GM19324 (cell line): ENCODE measurements around the gene FANCC.
A peak's percentile ranks its signal among the peaks of the same experiment; 100 is the strongest.

Experiments
- ATAC-seq: cut with Tn5 transposase; IDR thresholded peaks from one replicate; pipeline ENCODE4 v1.9.1; 2021; ENCODE audit warnings: mild to moderate bottlenecking, moderate library complexity; ENCODE audit not compliant: unreplicated experiment, low FRiP score

The FANCC gene, protein sequence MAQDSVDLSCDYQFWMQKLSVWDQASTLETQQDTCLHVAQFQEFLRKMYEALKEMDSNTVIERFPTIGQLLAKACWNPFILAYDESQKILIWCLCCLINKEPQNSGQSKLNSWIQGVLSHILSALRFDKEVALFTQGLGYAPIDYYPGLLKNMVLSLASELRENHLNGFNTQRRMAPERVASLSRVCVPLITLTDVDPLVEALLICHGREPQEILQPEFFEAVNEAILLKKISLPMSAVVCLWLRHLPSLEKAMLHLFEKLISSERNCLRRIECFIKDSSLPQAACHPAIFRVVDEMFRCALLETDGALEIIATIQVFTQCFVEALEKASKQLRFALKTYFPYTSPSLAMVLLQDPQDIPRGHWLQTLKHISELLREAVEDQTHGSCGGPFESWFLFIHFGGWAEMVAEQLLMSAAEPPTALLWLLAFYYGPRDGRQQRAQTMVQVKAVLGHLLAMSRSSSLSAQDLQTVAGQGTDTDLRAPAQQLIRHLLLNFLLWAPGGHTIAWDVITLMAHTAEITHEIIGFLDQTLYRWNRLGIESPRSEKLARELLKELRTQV

DNA sequence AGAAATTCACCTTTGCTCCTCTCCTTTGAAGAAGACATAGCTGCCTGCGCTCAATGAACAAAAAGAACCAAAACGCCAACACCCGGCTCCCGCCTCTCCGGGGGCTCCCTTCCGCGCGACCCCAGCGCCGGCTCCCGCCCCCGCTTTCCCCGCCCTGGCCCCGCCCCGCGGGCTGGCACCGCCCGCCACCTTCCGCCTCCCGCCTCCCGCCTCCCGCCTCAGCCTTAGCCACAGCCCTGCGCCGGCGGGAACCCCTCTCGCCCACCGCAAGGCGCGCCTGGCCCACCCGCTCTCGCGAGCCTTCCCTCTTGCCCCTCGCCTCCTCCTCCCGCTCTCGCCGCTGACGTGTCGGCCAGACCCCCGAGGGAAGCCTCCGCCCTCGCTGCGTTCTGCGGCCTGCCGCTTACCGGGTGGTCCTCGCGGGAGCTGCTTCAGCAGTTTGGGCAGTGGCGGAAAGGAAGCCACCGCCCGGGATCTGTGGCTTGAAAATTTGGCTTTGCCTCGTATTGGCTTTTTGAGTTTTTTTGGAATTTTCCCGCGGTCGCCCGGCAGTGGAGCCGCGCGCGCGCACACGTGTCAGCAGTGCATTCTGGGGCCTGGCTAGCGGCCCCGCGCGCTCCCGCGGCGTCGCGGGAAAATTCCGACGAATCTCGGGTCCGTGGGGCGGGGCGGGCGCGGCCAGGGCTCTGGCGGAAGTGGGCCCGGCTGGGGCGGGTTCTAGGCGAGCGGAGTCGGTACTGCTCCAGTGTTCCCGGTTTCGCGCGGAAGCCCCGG is at the start of gene FANCC:
TSS of gene FANCC (minus strand) at position 591 of the 774 bp plus-strand sequence. CDS start 68,418 bp downstream, outside the sequence.
- ATAC-seq = peak; percentile 80

DNA sequence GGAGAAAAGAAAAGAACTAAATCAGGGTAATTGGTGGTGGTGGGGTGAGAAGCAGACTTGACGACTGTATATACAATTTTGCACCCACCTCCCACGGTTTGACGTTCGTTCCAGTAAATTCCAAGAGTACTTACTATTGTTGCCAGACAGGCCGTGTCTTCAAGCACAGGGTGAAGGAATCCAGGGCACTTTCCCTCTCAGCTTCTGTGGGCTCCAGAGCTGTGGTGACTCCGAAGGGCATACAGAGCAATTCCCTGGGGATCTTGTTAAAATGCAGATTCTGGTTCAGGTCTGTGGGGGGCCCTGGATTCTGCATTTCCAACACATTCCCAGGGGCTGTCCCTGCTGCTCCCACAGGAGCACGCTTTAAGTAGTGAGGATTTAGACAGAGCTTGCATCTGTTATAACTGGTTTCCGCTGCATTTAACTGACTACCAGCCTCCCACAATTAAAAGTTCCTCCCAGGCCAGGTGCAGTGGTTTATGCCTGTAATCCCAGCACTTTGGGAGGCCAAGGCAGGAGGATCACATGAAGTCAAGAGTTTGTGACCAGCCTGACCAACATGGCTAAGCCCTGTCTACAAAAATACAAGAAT is 49.3 kb upstream of the FANCC start:
- no peak for ATAC-seq

DNA sequence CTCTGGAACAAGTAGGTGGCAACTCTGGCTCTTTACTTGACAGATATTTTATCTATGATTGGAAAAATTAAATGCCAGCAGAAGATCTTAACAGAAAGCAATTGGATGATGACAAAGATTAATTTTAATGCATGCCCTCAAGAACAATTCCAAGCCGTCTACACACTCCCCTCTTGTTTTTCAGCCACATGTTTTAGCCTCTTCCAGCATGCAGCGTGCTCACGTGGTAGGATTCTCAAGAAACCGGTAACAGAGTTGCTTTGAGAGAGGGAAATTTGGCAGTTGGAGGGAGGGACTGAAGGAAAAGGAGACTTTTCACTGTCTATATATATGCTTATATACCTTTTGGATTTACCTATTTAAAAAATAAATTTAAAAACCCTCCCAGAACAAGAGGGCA is 48.3 kb upstream of the FANCC start:
- ATAC-seq = no peak

DNA sequence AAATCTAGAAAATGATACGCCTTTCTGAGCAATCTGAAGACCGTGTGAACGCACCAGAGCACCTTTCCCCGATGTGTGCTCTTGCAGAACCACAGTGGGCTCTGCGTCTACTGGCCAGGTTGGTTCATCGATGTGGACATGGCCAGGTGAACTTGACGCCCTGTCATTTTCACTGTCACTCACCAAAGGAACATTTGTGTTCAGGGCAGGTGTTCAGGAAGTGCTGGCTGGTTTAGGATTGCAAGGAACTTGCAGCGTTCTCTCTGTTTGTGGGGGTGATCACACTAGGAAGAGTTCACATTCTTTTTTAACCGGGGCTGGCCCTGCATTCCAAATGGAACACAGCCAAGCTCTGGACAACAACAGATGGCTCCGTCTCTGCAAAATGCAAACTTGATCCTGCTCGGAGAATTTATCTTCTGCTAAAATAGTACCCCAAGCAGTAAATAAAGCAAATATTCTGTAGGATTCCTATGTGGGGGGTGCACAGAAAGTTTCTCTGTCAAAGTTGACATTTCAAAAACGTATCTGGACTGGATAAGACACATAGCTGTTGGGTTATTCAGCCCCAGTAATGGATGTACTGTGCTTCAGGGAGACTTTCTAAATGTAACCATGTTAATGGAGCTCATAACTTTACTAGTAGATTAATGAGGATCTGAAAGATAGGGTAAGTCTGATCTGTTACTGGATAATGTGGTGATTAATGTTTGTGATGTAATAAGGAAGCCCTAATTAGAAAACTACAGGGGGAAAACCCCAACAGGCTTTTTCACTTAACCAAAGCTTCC is 45.7 kb upstream of the FANCC start:
- ATAC-seq = no peak

DNA sequence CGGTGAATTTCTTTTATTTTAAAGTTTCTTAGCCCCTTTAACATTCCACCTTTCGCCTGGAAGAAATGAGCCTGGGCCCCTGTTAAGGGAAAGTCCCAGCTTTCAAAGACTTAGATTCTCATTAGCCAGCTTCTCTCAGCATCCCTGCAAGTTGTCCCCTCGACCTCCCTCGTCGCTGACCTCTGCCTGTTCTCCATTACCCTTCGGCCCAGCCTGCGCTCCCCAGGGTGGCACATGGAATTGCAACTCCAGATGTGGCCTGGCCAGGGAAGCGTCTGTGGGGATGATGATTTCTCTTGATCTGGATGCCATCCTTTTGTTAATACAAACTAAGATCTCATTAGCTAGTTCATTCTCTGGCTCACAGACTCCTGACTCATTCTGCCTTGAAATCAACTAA is 43.4 kb upstream of the FANCC start:
- ATAC-seq = no peak

DNA sequence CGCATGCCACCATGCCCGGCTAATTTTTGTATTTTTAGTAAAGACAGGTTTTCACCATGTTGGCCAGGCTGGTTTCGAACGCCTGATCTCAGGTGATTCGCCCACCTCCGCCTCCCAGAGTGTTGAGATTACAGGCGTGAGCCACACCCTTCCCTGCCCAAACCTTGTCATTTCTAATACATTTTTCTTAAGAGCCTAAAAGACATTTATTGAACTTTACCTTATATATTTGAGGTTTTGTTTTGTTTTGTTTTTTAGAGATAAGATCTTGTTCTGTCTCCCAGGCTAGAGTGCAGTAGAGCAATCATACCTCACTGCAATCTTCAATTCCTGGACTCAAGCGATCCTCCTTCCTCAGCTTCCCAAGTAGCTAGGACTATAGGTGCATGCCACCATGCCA is 39.8 kb upstream of the FANCC start:
- ATAC-seq = no peak

DNA sequence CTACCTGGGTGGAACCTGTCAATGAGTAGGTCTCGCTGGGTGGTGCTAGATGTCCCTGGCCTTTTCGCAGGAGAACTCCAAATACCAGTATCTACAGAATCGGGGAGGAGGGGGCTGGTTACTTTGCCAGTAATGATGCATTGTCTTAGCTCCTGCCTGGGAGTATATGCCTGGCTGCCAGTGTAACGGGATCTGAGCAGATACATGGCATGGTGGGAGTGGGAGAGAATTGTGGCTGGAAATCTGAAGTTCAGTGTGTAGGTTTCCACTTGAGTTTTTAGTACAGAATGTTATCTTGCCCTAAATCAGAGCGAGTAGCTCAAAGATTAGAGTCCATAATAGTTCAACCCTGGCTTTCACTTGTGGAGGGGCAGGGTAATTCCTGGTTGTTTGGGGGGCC is 38.0 kb upstream of the FANCC start:
- no peak for ATAC-seq

DNA sequence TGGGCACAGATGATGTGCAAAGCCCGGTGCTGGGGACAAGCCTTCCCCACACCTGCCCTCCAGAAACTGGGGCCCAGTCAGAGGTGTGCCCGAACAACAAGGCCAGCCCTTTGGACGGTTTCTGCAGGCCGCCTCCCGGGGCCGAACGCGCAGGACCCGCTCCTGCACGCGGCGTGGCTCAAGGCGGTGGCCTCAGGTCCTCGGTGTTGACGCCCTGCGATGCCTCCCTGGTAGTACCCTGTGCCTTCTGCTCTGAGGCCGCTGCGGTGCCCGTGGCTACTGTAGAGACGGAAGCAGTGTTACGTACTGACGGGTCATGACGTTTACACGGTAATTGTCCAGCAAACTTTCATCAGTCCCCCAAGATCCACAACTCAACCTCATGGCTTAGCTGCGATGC is 33.5 kb upstream of the FANCC start:
- no peak for ATAC-seq

DNA sequence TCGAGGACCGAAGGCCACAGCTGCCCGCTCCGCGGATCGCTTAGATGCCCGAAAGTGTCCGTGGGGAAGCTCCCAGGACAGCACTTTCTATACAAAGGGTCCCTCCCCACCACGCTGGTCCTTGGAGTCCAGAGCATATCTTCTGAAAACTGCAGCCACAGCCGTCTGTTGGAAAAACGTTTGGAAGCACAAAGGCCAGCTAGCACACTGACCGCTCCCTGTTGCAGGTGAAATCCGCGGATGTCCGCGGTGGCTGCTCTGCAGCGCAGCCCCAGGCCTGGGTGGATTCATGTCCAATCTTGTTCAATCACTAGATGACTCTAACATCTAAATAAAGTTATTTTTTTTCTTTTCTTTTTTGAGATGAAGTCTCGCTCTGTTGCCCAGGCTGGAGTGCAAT is 32.8 kb upstream of the FANCC start:
- no peak for ATAC-seq

DNA sequence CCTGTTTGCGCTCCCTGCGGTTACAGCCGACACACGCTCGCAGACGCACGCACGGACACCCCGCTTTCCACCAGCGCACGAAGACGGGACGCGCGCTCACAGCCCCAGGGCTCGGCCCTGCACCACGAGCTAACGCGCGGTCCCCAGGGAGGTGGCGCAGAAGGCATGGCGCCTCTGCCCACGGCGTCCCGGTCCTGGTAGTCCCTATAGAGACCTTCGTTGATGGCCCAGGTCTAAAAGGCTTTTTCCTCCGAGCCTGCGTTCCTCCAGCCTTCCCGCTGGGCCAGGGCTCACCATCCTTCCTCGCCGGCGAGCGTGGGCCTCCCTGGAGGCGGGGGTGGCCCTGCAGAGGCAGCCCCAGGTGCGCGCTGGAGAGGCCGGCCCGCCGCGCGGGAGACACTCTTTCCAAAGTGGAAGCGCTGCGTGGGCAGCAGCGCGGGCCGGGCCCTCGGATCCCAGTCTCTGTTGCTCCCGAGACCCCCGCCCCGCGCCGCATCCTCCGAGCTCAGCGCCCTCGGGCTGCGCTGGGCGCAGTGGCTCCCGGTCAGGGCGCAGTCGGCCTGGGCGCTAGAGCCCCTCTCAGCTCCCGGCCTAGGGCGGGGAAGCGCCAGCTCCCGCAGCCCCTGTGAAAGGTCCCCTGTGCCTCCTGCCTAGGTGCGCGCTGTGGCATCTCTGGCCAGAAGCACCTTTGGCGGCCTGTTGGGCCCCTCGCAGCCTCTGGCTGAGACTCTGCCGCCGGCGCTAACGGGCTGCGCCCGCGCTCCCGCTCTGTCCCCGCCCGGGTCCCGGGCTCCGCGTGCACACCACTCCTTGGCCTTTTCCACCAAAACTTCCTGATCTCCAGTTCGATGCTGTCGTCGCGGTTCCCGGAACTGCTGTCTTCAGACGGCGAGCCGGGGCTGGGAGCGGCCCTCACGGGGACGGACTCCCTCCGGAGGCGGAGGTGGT is 31.9 kb upstream of the FANCC start:
- ATAC-seq = no peak

DNA sequence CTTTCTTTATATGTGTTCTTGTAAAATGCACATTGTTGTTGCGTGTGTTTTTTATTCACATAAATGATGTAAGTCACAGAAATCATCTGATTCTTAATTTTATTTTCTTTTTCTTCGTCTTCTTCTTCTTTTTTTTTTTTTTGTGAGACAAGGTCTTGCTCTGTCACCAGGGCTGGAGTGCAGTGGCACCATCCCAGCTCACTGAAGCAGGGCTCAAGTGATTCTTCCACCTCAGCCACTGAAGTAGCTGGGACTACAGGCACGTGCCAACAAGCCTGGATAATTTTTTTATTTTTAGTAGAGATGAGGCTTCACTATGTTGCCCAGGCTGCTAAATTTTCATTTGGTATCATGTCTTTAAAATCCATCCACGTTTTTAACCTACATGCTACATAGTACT is 28.5 kb upstream of the FANCC start:
- ATAC-seq = no peak

DNA sequence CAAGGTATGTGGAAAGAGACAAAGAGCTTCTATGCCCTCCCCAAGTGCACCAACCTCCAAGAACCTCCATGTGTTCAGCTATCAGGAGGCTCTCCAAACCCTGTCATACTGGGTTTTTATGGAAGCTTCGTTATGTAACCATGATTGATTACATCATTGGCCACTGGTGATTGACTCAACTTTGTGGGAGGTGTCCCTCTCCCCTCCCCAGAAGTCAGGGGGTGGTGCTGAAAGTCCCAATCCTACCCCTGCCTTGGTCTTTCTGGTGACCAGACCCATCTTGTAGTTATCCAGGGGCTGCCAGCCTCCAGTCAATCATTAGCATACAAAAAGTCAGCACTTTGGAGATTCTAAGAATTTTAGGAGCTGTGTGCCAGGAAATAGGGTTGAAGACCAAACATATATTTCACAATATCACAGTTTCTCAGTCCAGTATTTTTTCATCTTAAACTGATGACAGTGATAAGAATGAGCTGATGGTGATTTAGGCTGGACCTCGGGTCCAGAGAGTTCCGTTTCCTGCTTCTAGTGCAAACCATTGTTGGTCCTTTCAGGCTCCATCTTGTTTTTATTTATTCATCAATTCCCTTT is 27.3 kb upstream of the FANCC start:
- no peak for ATAC-seq

DNA sequence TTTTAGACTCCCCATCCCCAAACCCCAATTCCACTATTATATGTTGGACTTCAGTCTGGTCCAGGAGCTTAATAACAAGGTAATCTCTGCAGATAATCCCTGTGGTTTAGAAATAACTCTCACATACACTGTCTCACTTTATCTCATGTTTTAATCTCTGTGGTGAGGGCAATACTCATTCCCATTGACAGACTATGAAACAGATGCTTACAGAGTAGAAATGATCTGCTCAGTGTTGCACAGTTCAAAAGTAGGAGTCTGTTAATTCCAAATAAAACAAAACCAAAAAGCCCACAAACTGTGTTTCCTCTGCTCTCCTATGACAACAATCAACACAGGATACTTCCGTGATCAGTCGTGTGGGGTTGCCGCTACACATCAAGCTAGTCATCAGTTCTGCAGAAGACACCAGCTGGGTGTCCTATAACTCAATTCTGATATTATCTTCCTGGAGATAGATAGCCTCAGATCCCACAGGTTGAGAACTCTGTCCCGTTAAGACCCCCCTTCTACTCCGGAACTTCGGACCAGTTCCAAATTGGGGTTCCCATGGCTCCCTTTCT is 26.3 kb upstream of the FANCC start:
- ATAC-seq = no peak

DNA sequence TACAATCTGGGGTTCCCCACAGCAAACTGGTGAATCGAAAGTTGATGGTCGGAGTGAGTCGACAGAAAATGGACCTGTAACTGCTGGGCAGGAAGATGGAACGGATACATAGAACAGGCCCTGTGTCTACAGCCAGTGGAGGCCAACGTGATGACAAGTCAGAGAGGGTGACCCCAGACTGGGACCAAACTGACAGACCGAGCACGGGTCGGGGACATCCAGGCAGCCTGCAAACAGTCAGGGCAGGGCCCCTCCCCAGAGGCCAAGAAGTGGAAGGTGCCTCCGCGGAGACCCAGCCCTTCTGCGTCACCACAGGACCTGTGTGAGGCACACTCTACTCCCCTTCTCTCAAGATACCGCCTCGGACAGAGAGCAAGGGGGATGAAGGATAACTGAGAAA is 25.1 kb upstream of the FANCC start:
- no peak for ATAC-seq

DNA sequence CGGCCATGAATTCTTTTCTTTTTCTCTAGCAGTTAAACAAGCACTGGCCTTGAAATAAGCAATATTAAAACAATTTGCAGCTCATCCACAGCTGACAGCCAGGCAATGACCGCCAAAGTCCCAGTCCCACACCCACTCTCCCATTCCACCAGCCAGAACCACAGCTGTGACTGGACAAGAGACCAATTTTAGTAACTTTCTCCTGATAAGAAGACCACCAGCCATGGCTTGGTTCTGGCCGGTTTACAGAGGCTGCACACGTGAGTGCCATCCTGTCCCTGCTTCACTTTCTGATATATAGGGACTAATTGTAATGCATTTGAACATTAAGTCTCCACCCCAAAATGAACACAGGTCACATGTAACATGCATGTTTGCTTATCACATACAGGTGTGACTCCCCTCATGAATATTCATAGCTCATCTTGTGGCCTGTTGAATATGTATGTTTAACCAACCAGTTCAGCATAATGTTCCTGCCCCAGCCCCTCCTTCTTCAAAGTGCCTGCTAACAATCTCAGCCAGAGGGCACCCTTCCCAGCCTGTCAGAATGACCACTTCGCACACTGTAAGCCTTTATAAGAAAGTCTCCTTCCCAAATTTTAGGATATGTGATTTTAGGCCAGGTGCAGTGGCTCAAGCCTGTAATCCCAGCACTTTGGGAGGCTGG is 23.9 kb upstream of the FANCC start:
- ATAC-seq = no peak

DNA sequence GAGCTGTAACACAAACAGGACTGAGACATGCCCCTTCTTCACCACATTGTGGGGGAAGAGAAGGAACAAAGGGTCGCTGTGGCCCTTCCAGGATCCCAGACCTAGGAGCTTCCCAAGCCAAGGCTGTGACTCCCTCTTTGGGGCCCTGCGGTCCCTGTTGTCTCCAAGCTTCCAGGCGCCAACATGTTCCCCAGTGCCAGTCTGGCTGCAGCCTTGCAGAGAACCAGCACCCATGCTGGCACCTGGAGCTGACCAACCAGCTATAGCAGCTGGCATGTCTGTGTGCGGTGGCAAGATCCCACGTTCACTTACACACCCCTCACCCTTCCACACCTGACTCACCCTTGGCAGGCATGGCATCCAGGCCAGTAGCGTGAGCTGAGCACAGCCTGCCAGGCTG is 20.7 kb upstream of the FANCC start:
- no peak for ATAC-seq

DNA sequence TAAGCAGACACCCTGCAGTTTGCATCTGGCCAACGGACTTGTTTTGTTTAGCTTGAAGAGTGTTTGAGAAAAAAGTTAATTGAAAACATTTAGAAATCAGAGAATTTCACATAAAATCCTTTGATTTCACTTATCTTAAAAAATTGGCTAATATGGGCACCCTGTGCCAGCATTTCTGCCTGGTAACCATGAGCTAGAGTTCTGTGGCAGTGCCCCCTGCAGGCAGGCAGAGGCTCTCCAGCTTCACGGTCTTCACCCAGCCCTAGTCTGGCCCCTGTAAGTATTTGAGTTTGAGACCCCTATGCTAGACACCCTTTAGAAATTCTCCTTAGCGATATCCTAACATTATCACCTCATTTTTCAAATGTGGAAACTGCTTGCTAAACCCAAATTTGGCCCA is 18.8 kb upstream of the FANCC start:
- no peak for ATAC-seq

DNA sequence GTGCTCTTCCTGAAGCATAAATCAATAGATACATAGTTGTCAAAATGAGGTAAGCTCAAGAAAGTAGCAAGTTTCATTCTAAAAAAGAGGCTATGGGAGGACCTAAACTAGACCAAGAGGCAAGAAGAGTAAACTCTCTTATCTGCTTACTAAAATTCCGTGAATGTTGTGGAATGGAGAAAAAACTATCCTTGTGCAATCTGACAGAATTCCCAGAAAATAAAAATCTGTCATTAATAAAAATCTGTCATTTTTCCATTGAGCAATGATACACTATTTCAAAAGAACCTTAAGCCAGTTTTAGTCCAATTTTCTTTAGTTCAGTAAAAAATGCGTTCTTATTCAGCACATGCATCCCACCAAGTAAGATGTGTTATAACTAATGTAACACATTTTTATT is 15.9 kb upstream of the FANCC start:
- no peak for ATAC-seq
